HG03457 (cell line): Measurements from ENCODE around the gene ITIH1.

Experiments used
- ATAC-seq: cut with Tn5 transposase; IDR thresholded peaks from one replicate; pipeline ENCODE4 v1.9.1; 2021; ENCODE audit warnings: moderate number of reproducible peaks; ENCODE audit not compliant: unreplicated experiment

ITIH1 gene

GRCh38 chr3:52838561-52839267 is 61.3 kb downstream of the ITIH1 start:
- ATAC-seq, result no peak

GRCh38 chr3:52839268-52839575 is 61.8 kb downstream of the ITIH1 start:
- no peak for ATAC-seq

- ATAC-seq, result no peak
Measured at GRCh38 chr3:52839892-52840545, 62.6 kb downstream of the ITIH1 start.

DNA sequence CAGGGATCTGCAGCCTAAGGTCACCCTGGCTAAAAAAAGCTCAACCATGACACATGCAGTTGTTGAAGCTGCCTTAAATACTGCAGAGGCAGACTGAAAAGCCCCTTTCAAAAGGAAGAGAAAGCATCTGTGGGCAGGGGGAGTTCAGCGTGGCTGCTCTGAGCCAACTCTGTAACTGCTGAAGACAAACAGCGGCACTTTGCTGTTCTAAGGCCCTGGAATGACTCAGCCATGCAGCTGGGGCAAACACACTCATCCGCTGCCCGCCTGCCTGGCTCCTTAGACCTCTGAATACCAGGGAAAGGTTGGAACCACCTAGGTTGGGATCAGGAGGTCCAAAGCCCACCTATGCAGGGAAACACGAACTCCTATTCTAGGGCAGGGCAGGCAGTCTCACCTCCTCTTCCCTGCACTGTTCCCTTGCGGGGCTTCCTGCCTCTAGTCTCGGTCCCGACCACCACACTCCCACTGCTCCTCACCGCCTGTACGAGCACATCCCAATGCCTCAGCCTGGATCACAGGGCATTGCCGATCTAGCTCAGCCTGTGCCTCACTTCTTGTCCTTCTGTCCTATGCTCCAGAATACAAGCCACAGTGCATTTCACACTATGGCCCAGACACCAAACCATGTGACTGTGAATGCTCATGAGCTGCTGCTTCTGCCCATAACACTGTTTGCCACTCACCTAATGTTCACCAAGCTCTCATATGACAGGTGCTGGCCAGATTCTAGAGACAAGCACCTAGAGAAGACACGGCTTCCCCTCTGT is 64.0 kb downstream of the ITIH1 start:
- no peak for ATAC-seq
